GM18499 (cell line): ENCODE data around the gene TNRC6B.
A peak's percentile ranks its signal among the peaks of the same experiment; 100 is the strongest.
"Not testable (repeated sequence)": the region's sequence is repeated elsewhere in the genome, so short reads cannot be mapped to it uniquely, and the experiment has no call there.

Source experiments
- ATAC-seq: cut with Tn5 transposase; IDR thresholded peaks from one replicate; pipeline ENCODE4 v1.9.1; 2021; ENCODE audit warnings: moderate number of reproducible peaks; ENCODE audit not compliant: insufficient read depth, unreplicated experiment

The TNRC6B gene, protein sequence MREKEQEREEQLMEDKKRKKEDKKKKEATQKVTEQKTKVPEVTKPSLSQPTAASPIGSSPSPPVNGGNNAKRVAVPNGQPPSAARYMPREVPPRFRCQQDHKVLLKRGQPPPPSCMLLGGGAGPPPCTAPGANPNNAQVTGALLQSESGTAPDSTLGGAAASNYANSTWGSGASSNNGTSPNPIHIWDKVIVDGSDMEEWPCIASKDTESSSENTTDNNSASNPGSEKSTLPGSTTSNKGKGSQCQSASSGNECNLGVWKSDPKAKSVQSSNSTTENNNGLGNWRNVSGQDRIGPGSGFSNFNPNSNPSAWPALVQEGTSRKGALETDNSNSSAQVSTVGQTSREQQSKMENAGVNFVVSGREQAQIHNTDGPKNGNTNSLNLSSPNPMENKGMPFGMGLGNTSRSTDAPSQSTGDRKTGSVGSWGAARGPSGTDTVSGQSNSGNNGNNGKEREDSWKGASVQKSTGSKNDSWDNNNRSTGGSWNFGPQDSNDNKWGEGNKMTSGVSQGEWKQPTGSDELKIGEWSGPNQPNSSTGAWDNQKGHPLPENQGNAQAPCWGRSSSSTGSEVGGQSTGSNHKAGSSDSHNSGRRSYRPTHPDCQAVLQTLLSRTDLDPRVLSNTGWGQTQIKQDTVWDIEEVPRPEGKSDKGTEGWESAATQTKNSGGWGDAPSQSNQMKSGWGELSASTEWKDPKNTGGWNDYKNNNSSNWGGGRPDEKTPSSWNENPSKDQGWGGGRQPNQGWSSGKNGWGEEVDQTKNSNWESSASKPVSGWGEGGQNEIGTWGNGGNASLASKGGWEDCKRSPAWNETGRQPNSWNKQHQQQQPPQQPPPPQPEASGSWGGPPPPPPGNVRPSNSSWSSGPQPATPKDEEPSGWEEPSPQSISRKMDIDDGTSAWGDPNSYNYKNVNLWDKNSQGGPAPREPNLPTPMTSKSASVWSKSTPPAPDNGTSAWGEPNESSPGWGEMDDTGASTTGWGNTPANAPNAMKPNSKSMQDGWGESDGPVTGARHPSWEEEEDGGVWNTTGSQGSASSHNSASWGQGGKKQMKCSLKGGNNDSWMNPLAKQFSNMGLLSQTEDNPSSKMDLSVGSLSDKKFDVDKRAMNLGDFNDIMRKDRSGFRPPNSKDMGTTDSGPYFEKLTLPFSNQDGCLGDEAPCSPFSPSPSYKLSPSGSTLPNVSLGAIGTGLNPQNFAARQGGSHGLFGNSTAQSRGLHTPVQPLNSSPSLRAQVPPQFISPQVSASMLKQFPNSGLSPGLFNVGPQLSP (N-terminal part only)

GRCh38 chr22:40177738-40178416 is at the start of gene TNRC6B:
Gene TNRC6B (plus strand): TSS chr22:40177925. CDS start chr22:40178136, 211 bp downstream.
- peak; percentile 68 for ATAC-seq

DNA sequence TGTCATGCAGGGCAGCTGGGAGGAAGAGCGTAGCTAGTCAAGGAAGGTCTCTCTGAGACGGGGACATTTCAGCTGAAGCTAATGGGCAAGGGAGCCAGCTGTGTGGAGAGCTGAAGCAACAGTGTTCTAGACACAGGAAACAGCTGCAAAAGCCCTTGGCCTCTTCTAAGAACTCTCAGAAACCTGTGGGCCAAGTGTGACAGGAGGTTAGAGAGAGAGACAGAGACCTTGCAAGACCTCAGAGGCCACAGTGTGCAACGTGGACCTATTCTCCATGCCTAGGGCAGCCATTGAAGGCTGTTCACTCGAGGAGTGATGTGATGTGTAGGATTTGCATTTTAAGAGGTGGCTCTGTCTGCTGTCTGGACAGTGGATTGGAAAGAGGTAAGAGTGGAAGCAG is 48.7 kb upstream of the TNRC6B start:
- no peak for ATAC-seq

- ATAC-seq: no peak
Observed at GRCh38 chr22:40137132-40137531, 40.6 kb upstream of the TNRC6B start.

DNA sequence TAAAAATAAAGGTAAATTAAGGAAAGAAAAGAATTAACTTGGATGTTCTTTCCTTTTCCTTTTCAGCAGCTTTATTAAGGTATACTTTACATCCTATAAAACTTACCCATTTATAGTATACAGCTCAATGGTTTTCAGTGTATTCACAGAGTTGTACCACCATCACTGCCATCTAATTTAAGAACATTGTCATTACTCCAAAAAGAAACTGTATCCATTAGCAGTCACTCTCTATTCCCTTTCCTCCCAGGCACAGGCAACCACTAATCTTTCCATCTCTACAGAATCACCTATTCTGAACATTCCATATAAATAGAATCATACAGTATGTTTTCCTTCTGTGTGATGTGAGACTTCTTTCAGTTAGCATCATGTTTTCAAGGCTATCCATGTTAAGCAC is 38.9 kb upstream of the TNRC6B start:
- no peak for ATAC-seq

DNA sequence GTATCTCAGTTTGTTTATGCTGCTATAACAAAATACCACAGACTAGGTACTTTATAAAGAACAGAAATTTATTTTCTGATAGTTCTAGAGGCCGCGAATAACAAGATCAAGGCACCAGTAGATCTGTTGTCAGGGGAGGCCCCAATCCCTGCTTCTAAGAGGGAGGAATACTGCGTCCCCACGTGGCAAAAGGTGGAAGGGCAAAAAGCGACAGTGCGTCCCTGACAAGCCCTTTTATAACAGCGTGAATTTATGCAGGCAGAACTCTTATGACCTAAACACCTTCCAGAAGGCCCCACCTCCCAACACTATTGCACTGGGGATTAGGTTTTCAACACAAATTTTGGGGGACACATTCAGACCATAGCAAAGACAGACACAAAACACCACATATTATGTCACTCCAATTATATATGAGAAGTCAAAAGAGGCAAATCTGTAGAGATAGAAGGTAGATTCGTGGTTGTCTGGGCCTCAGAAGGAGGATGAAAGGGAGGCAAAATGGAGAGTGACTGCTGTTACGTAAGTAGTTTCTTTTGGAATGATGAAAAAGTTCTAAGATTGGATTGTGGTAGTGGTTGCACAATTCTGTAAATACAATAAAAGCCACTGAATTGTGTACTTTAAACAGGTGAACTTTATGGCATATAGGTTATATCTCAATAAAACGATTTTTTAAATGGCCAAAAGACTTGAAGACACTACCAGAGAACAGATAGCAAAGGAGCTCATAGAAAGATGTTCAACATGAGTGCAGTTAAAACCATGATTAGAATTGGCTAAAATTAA is 30.1 kb upstream of the TNRC6B start:
- no peak for ATAC-seq

DNA sequence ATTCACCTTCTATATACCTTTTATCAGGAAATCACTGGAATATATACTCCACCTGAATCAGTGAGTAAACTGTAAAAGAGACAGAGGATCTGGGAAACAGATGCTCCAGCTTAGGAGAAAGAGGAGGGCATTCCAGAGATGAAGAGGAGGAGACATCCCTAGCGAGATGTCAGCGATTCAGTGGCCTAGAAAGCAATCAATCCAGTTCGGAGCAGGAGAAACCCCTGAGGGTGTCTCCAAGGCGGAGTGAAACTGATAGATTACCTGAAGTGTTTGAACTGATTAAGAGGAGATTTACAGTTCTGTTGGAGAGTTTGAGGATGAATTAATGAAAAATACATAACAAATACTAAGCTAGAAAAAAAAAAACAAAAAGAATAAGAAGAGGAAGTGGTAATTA is 24.5 kb upstream of the TNRC6B start:
- no peak for ATAC-seq

DNA sequence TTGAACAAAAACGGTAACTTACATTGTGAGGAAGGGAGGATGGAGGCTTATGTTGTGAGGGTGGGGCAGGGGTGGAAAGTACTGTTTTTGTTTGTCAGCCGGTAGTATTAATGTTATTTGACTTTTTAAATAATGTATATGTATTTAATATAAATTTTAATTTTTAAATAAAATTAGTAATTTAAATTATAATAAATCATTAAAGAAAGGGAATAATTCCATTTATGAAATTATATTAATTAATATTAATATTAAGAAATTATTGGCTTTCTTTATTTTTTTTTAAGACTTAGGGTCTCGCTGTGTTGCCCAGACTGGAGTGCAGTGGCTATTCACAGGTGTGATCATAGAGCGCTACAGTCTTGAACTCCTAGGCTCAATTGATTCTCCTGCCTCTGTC is 24.0 kb upstream of the TNRC6B start:
- ATAC-seq: no peak

- no peak for ATAC-seq
Observed at GRCh38 chr22:40156001-40156516, 21.7 kb upstream of the TNRC6B start.

- not testable (repeated sequence) for ATAC-seq
Observed at GRCh38 chr22:40156682-40157081, 21.0 kb upstream of the TNRC6B start.

DNA sequence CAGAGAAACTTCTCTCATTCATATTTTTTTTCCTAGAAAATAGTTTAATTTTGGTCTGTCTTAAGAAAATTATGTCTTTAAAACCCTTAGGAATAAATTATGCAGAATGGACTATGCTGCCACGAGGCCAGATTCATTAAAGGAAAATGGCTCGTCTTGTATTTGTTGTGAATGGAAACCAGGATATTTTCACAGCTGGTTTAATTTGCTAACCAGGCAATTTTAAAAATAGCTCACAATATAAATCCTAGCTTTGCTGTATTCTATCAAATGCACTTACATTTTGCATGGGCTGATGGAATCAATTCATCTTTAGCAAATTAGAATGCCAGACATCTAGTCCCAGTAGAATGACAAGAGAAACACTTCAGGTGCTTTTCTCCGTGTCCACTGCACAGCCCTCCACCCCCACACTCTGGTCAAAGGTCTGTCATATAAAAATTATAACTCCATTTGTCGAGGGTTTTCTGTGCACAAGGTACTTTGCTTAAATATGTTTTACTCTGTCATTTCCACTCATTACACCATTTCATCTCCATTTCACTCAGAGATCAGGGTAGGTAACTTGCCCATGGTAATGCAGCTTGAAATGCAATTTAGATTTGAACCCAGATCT is 20.3 kb upstream of the TNRC6B start:
- ATAC-seq: no peak

DNA sequence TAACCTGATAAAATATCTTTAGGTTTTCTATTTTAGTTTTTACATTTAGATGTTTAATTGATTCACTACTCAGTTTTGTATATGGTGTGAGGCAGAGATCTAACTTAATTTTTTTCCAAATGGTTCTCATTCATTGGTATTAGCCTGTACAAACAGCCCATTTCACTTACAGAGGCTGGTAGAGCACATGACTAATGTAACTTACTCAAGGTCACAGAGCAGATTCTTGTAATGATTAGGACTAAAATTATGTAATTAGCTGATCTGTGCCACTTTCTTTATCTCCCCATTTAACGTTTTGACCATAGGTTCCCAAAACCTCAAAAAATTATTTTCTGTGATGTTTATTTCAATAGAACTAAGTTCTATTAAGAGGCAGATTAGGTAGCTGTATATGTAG is 16.5 kb upstream of the TNRC6B start:
- ATAC-seq: no peak

DNA sequence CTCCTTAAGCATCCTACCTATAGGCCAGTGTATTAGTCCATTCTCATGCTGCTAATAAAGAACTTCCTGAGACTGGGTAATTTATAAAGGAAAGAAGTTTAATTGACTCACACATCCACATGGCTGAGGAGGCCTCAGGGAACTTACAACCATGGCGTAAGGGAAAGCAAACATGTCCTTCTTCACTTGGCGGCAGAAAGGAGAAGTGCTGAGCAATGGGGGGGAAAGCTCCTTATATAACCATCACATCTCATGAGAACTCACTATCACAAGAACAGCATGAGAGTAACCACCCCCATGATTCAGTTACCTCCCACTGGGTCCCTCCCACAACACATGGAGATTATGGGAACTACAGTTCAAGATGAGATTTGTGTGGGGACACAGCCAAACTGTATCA is 12.2 kb upstream of the TNRC6B start:
- ATAC-seq: not testable (repeated sequence)

- no peak for ATAC-seq
Observed at GRCh38 chr22:40175611-40176244, 2.0 kb upstream of the TNRC6B start.

DNA sequence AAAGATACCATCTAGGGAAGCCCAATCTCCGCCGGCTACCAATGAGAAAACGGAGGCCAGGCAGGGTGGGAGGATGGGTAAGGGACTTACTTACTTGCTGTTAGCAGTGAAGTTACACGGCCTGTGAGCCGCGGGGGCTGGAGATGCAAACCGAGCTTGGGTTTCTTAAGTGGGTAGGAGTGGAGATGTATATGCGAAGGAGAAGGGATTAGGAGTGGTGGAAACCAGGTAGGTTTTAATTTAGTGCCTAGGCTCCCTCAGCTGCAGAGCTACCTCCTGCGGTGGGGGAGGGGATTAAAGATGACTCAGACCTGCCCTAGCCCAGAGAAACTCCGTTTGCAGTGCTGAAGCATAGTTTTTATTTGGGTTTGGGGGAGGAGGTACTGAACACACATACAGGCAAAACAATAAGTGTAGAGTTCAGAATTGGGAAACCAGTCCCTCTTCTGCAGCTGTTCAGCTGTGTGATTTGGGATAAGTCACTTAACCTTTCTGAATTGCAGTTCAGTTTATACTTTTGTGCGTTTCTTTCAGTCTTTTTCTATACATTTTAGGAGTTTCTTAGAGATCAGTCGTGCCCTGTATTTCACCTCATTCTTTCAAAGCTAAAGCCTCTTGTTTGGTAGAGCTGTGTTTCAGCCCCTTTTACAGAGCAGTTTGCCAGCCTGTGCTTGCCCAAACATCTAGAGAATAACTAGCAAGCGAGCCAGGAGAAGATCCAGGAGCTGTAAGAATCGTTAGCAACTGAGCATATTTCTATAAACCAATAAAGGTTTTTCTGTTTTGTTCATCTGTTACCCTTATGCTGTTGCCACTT is 596 bp upstream of the TNRC6B start:
- ATAC-seq: no peak

DNA sequence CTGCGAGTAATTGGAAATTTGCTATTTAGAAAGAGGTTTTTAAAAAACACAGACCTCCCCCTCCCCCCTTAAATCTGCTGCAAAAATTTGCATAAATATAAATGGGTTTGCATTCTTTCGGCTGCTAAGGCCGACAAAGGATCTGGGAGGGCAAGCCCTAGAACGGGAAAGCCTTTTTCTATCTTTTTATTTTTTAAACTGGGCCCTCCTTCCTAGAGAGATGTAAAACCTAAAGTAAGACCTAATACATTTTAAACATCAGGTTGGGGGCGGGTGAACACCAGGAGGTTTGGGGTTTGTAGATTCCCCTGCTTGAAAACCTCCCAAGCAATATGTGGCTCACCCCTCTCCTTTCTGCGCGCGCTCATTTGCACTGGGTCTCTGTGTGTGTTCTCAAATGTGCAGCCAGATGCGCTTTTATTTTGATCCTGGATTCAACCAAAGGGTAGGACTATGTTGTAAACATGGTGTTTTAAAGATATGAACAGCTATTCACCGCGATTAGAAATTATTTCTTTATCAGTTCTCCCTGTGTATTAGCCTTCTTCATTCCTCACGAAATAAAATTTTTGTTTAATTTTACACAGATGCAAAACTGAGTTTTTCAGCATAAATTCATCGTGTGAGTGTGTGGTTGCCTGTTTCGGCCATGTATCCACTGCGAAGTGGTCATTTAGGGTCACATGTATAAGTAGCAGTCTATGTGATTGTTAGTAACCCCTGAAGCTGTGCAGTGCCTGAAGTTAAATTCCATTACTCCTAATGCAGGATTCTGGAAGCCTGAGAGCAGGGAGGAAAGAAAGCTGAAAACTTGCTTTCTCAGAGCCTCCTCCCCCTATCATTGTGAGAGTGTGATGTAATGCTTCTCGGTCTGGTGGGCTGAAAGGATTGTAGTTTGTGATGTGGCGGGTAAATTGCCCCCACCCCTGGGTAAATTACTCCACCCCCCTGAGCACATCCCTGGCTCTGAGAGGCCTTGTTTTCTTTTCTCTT is 988 bp downstream of the TNRC6B start:
- ATAC-seq: no peak

- ATAC-seq: no peak
Observed at GRCh38 chr22:40179526-40179925, 1.8 kb downstream of the TNRC6B start.
